Endothelial cell of umbilical vein (primary cell): ENCODE results near the gene SLC1A7.

Experiments
- CTCF ChIP-seq, 2 donors: IDR thresholded peaks; 1 replicate in 1 of 2; 2 replicates in 1 of 2; pipeline ENCODE4 v1.5.1; 2011; ENCODE audit warnings: low read length in 2 of 2, mild to moderate bottlenecking in 2 of 2, moderate library complexity in 2 of 2, control low read depth in 1 of 2, inconsistent platforms in 1 of 2, low read depth in 1 of 2; ENCODE audit not compliant: insufficient read depth in 1 of 2; ENCODE audit errors: extremely low read depth in 1 of 2
- EZH2 ChIP-seq: IDR thresholded peaks from 2 replicates; pipeline ENCODE4 v1.6.1; 2012; ENCODE audit warnings: borderline replicate concordance, low read depth, mild to moderate bottlenecking, moderate library complexity, low read length, inconsistent platforms; ENCODE audit not compliant: severe bottlenecking
- MYC ChIP-seq: IDR thresholded peaks from one replicate; pipeline ENCODE4 v1.6.1; 2011; ENCODE audit warnings: mild to moderate bottlenecking, low read depth, low read length

GRCh38 chr1:53180226-53180625, 37.8 kb upstream of the SLC1A7 start:
- TF ChIP-seq CTCF (IDR thresholded peaks at IDR 0.05; ENCODE audit: extremely low read depth in 1 of 2, insufficient read depth in 1 of 2, low read depth in 1 of 2, low read length in 2 of 2) (no peak), EZH2 (no peak), MYC (no peak)
